ENCODE measurements around the gene CHD1. TPM values are rescaled to one million over a fixed set of nuclear protein-coding genes. Genes with fewer than 3 reads are reported as not detected.

Gene CHD1
- total and polyA plus RNA-seq, 2 of the 4 experiments (the other 2 are of a cell fraction) = 12.3 to 33.7 TPM

GRCh38 chr5:98929710-98930298 lies 997 bp upstream of the CHD1 start:
- peaks cover 26% of the 10 kb centered on the region for H4K20me1 ChIP-seq (ENCODE audit: insufficient read depth, low read length)
- H3K14ac ChIP-seq (replicated peaks; ENCODE audit: low read depth, low read length) = no peak overlapping the region
- CTCF ChIA-PET = interaction anchor here (0.6 kb wide), 1 partner anchor 59 kb away, joined by 3 read pairs; no protein-coding TSS in a partner anchor

More at GRCh38 chr5:98929710-98930298, 997 bp upstream of the CHD1 start:
- Histone ChIP-seq H3K36me3 (ENCODE audit: control insufficient read depth, insufficient read depth, low read length) (no peaks in the 10 kb centered on the region), H3K79me1 (ENCODE audit: low read depth in 1 of 2, low read length in 2 of 2) (peaks cover 2 to 26% of the 10 kb centered on the region in 2 experiments; a peak in 2 of 4 replicates), H2BK20ac (ENCODE audit: low read depth, low read length) (no peak overlapping the region), H2BK120ac (ENCODE audit: low read depth, low read length) (no peak overlapping the region), H2BK5ac (ENCODE audit: low read depth, low read length, poor library complexity, severe bottlenecking) (peak overlapping the region; percentile 94), H3K27me3 (ENCODE audit: control insufficient read depth, insufficient read depth, low read length) (no peaks in the 10 kb centered on the region), H4K91ac (ENCODE audit: insufficient read depth, low read depth, low read length) (no peak overlapping the region), H3K9ac (ENCODE audit: low read depth, low read length) (peak overlapping the region; percentile 97), H3K9me1 (ENCODE audit: insufficient read depth, low read length) (no peaks in the 10 kb centered on the region), H2AFZ (replicated peaks; ENCODE audit: low read length, poor library complexity) (peak overlapping the region; percentile 99), H3K9me3 (ENCODE audit: control insufficient read depth, insufficient read depth, low read length) (no peaks in the 10 kb centered on the region), H2AK9ac (replicated peaks; ENCODE audit: low read depth, low read length, poor library complexity) (peak overlapping the region; percentile 99), H3K18ac (ENCODE audit: low read depth, low read length) (no peak overlapping the region; the same call in 1 of the 2 replicates), H3K27ac (ENCODE audit: insufficient read depth, low read length) (peak overlapping the region; percentile 98), H3K4me3 (ENCODE audit: insufficient read depth, low read depth, low read length) (peak overlapping the region; percentile 81), H4K8ac (ENCODE audit: low read depth in 2 of 2, low read length in 2 of 2) (peak overlapping the region in 1 of 2 experiments; percentile 96; a peak in 2 of 4 replicates), H3K4me1 (ENCODE audit: control insufficient read depth, insufficient read depth, low read length) (no peaks in the 10 kb centered on the region), H3K23ac (ENCODE audit: low read depth, low read length) (no peak overlapping the region), H2AK5ac (ENCODE audit: low read depth, low read length) (no peak overlapping the region), H3K56ac (ENCODE audit: extremely low read depth, insufficient read depth, low read length) (no peak overlapping the region), H3K4me2 (ENCODE audit: low read depth, low read length) (peak overlapping the region; percentile 68), H3K4ac (ENCODE audit: low read depth, low read length) (no peak overlapping the region), H4K5ac (ENCODE audit: low read depth, low read length) (no peak overlapping the region), H2BK15ac (ENCODE audit: low read depth, low read length) (no peak overlapping the region)
- dilution Hi-C loops (cut with HindIII; ENCODE audit: low sequenced_read_pairs, unreplicated experiment) (no loop called here), in situ Hi-C loops (cut with MboI; ENCODE audit: low sequenced_read_pairs) (no loop called here), intact Hi-C loops (cut with micrococcal nuclease) (loop anchor here (2.0 kb wide), 1 partner anchor 93 kb away; no protein-coding TSS in a partner anchor)
- peak; percentile 31; the same call in 1 of the 2 replicates for TF ChIP-seq MXI1 (IDR thresholded peaks at IDR 0.05; ENCODE audit: borderline replicate concordance, low read depth, low read length)
- no peak for TF ChIP-seq FOS (IDR thresholded peaks at IDR 0.05; ENCODE audit: low read depth, low read length)
- POLR2A ChIA-PET (ENCODE audit: unreplicated experiment) = interaction anchor here (0.7 kb wide), 1 partner anchor 106 kb away, joined by 3 read pairs; no protein-coding TSS in a partner anchor
- ATAC-seq (ENCODE audit: low read depth) = peak; percentile 52
- DNase-seq = no peak
- WGBS, 2 experiments (ENCODE audit: extremely low coverage in 2 of 2, insufficient read length in 1 of 2) = no CpG with 5 or more reads among the region's 21 CpGs
- BruUV-seq (replicated peaks) = no TSS peak

Data from IMR-90 (cell line).